22Rv1 (cell line): ENCODE results near the gene RBM33.

Experiments
- H3K27ac ChIP-seq: fragments of 450-650 bp; 2 replicates; pipeline ENCODE4 v1.5.1; 2017
- ZFX ChIP-seq: fragments of 450-650 bp; IDR thresholded peaks from 2 replicates; pipeline ENCODE4 v1.6.1; 2017; ENCODE audit warnings: antibody characterized with exemption, borderline replicate concordance
- TF ChIP-seq, protein P1 (sequence below): fragments of 450-650 bp; IDR thresholded peaks from 2 replicates; pipeline ENCODE4 v1.5.1; 2017; ENCODE audit warnings: mild to moderate bottlenecking

The RBM33 gene

DNA sequence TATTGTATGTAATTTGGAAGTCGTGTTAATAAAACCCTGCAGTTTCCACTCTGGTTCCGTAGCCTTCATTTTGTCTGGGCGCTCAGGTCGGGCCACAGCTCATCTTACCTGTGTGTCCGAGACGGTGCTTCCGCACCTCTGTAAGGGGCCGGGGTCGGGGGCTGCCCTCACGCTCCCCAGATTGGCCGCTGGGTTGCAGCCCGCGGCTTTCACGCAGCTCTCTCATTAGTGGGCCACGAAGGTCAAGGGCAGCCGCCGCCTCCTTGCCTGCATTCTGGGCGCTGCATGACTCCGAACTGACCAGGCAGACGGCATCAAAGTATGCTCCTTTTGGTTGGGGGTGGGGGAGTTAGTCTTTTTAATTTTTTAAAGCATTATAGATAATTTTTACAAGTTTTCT is 137.0 kb downstream of the RBM33 start:
- no peak overlapping the region for H3K27ac ChIP-seq
- TF ChIP-seq, protein P1, sequence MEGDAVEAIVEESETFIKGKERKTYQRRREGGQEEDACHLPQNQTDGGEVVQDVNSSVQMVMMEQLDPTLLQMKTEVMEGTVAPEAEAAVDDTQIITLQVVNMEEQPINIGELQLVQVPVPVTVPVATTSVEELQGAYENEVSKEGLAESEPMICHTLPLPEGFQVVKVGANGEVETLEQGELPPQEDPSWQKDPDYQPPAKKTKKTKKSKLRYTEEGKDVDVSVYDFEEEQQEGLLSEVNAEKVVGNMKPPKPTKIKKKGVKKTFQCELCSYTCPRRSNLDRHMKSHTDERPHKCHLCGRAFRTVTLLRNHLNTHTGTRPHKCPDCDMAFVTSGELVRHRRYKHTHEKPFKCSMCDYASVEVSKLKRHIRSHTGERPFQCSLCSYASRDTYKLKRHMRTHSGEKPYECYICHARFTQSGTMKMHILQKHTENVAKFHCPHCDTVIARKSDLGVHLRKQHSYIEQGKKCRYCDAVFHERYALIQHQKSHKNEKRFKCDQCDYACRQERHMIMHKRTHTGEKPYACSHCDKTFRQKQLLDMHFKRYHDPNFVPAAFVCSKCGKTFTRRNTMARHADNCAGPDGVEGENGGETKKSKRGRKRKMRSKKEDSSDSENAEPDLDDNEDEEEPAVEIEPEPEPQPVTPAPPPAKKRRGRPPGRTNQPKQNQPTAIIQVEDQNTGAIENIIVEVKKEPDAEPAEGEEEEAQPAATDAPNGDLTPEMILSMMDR, result no peak
- TF ChIP-seq ZFX, result no peak

DNA sequence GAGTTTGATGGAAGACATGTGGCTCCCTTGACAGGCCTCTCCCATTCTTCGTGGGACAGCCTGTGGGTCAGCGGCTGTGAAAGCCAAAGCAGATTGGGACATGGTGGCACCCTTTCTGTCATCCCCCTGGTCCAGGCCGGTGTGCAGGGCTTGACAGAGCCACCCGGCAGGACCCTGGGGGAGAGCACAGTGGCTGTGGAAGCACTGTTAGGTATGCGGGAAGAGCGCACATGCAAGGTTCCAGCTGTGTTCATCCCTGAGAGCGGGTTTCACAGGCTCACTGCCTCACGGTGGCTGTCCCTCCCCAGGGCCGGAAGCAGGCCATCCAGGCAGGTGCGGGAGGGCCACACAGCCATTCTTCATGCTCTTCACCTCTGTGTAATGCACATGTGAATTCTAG is 138.0 kb downstream of the RBM33 start:
- TF ChIP-seq, protein P1, result no peak
- TF ChIP-seq ZFX, result no peak
- no peak overlapping the region for H3K27ac ChIP-seq

DNA sequence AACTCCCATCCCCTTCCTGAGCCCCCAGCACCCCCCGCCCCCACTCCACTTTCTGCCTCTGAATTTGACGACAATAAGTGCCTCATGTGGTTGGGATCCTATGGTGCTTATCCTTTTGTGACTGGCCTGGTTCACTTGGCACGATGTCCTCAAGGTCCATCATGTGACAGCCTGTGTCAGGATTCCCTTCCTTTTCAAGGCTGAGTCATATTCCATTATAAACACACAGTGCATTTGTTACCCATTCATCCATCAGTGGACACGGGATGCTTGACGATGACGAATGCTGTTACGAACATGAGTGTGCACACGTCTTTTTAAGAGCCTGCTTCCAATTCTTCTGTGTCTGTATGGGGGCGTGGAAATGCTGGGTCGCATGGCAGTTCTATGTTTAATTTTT is 141.1 kb downstream of the RBM33 start:
- TF ChIP-seq, protein P1, result no peak
- TF ChIP-seq ZFX, result no peak
- H3K27ac ChIP-seq, result no peak overlapping the region

DNA sequence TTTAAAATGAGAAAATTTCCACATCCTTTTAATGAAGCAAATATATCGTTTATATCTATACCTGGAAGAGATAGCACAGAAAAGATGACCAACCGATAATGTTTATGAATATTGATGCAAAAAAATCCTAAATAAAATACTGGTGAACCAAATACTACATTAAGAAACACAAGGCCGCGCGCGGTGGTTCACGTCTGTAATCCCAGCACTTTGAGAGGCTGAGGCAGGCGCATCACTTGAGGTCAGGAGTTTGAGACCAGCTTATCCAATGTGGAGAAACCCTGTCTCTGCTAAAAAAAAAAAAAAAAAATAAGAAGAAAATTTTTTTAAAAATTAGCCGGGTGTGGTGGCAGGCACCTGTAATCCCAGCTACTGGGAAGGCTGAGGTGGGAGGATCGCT is 142.0 kb downstream of the RBM33 start:
- no peak overlapping the region for H3K27ac ChIP-seq
- no peak for TF ChIP-seq ZFX
- TF ChIP-seq, protein P1, result no peak

DNA sequence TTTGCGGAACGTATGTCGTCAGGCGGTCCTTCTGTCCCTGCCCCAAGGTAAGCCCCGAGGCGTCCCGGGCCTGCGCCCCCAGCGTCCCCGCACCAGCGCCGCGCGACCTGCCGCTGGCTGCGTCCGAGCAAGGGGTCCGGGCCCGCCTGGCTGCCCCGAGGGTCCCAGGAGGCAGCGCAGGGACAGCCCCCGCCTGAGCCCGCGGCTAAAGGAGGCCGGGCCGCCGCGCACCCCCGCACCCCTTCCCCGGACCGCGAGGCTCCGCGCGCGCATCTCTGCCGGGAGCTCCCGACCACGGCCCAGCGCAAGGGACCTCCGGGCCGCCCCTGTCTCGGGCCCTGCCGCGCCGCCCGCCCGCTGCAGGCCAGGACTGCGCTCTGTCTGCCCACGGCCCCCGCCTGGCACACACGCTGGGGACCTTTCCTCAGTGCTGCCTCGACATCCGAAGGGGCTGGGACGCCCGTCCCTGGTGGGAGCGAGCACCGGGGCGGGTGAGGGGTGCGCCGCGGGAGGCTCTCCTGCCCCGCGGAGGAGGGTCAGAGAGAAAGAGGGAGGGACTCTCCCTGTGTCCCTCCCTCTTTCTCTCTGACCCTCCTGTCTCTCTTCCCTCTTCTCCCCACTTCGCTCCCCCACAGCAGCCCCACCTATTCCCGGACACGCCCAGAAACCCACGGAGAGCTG is 142.8 kb downstream of the RBM33 start:
- H3K27ac ChIP-seq, result no peak overlapping the region
- TF ChIP-seq ZFX, result no peak
- TF ChIP-seq, protein P1, result no peak

DNA sequence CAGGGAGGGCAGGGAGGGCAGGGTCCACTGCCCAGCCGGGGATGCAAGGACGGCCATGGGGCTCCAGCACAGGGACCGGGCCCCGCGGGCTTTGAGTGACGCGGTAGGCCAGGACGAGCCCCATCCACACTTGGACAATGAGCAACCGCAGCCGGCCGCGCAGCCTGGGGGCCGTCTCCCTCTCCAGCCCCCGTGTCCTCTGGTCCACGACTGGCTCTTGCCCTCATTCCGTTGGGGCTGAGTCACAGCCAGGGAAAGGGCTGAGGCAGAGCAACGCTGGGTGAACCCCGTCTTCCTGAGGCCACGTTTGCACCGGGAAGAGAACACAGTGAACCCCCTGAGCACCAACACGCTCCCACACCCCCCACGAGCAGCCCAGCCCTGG is 144.1 kb downstream of the RBM33 start:
- no peak for TF ChIP-seq ZFX
- TF ChIP-seq, protein P1, result no peak
- no peak overlapping the region for H3K27ac ChIP-seq

DNA sequence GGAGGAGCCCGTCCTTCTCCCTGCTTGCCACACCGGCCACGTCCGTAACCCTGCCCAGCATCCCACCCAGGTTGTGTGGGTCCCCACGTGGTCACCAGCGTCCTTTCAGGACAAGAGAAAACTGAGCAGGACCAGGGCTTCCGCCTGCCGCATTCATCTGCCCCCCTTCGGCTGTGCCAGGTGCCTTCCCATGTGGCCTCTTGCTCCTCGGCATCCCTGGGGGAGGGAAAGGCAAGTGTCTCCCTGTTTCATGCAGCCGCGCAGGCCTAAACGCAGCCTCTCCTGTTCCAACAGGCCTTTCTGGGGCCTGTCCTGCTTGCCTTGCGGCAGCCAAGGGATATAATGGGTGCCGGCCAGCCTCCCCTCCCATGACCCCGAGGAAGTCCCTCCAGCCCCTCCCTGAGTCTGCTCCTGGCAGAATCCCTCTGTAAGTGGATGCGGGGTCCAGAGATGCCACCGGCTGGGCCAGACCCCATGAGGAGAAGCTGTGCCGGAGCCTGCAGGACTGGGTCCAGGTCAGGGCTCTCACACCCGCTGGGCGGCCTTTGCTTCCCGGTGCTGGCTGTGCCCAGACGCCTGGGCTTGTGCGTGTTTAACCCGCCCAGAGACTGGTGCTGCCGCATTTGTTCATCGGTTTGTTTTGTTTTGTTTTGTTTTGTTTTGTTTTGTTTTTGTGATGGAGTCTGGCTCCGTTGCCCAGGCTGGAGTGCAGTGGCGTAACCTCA is 144.7 kb downstream of the RBM33 start:
- TF ChIP-seq ZFX, result no peak
- TF ChIP-seq, protein P1, result no peak
- H3K27ac ChIP-seq, result no peak overlapping the region
